OCI-LY3 (cell line): Measurements from ENCODE around the gene CNDP2.

Experiments used
- CTCF ChIP-seq: fragments of 200-600, 300-600 bp; sonication (generic); IDR thresholded peaks from 2 replicates; pipeline ENCODE4 v1.5.1; 2014; ENCODE audit warnings: antibody characterized with exemption, low read length, low read depth
- EZH2phosphoT487 ChIP-seq: fragments of 200-600 bp; shearing (Covaris generic); IDR thresholded peaks from 2 replicates; pipeline ENCODE4 v1.6.1; 2018; ENCODE audit warnings: antibody characterized with exemption, mixed run types, low read depth

GRCh38 chr18:74520096-74520833 lies 24.1 kb downstream of the CNDP2 start:
- TF ChIP-seq CTCF (no peak), EZH2phosphoT487 (no peak)
